ENCODE data around the gene NHS.

NHS gene

DNA sequence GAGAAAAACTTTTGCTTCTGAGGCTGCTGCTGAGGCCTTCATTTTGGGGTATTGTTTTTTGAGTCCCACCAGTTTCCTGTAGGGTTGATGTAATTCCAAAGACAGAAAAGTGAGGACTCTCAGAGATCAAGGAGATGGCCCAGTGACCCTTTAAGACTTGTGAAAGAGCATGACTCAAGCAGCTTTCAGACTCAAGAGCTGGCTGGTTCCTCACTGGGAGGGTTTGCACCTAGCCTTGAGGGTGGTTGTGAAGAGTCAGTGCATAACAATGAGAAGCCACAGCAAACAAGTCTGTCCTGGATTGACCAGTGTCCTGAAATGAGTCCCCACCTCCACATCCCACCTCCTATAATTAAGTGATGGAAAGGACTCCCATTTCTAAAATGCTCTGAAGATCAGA lies 89.2 kb downstream of the NHS start:
- H2AK5ac ChIP-seq (ENCODE audit: low read length): no peak overlapping the region
- no peaks in the 10 kb centered on the region for H3K79me1 ChIP-seq (ENCODE audit: low read length)
- H3K4me1 ChIP-seq (ENCODE audit: control insufficient read depth, low read depth, low read length): peaks cover 2% of the 10 kb centered on the region
- H3K36me3 ChIP-seq (ENCODE audit: control insufficient read depth, insufficient read depth, low read length): no peaks in the 10 kb centered on the region
- no peak overlapping the region for H3K9ac ChIP-seq (ENCODE audit: low read length)
- H4K8ac ChIP-seq (ENCODE audit: low read depth, low read length): no peak overlapping the region
- no peaks in the 10 kb centered on the region for H3K79me2 ChIP-seq (ENCODE audit: control insufficient read depth, insufficient read depth, low read length)
- no peak overlapping the region for H2BK120ac ChIP-seq (ENCODE audit: low read depth, low read length)
- no peak overlapping the region for H2BK5ac ChIP-seq (ENCODE audit: low read length)
- no peak overlapping the region for H2BK15ac ChIP-seq (replicated peaks; ENCODE audit: low read depth)
- H4K5ac ChIP-seq (ENCODE audit: low read length): no peak overlapping the region
- H3K23ac ChIP-seq (ENCODE audit: low read length): no peak overlapping the region
- no peak overlapping the region for H3K4ac ChIP-seq (ENCODE audit: low read depth, low read length)
- H3K4me3 ChIP-seq (ENCODE audit: low read length): no peak overlapping the region
- no peak overlapping the region for H3K18ac ChIP-seq (ENCODE audit: low read length)
- no peaks in the 10 kb centered on the region for H3K27me3 ChIP-seq (ENCODE audit: insufficient read depth, low read length, poor library complexity)
- peak; percentile 44 for DNase-seq
- no peak overlapping the region for H3K56ac ChIP-seq (ENCODE audit: low read length)
- no peak overlapping the region for H3K27ac ChIP-seq (ENCODE audit: low read depth, low read length)
- H3K4me2 ChIP-seq (ENCODE audit: low read length): no peak overlapping the region

DNA sequence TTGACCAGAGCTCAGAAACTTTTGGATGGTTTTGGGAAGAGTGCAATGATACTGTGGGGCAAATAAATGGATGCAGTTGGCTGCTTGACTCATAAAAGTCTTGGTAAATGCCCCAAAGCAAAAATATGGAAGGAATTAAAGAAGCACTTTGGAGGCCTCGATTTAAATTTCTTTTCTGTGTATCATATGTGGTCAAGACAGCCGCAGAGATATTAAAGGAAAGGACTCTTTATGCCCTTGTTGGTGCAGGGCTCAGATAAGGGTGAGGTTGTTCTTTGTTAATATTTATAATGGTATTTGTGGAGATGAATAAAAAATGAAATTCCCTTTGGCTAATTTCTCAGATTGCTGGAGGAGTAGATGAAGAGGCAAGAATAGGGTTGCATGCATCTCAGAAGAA lies 90.2 kb downstream of the NHS start:
- H3K9ac ChIP-seq (ENCODE audit: low read length): no peak overlapping the region
- H2BK5ac ChIP-seq (ENCODE audit: low read length): no peak overlapping the region
- H2BK120ac ChIP-seq (ENCODE audit: low read depth, low read length): no peak overlapping the region
- H3K4me2 ChIP-seq (ENCODE audit: low read length): no peak overlapping the region
- H3K4me1 ChIP-seq (ENCODE audit: control insufficient read depth, low read depth, low read length): peaks cover 2% of the 10 kb centered on the region
- DNase-seq: no peak
- H3K79me1 ChIP-seq (ENCODE audit: low read length): no peaks in the 10 kb centered on the region
- no peaks in the 10 kb centered on the region for H3K27me3 ChIP-seq (ENCODE audit: insufficient read depth, low read length, poor library complexity)
- H3K27ac ChIP-seq (ENCODE audit: low read depth, low read length): no peak overlapping the region
- no peak overlapping the region for H3K23ac ChIP-seq (ENCODE audit: low read length)
- no peaks in the 10 kb centered on the region for H3K36me3 ChIP-seq (ENCODE audit: control insufficient read depth, insufficient read depth, low read length)
- no peak overlapping the region for H4K8ac ChIP-seq (ENCODE audit: low read depth, low read length)
- no peak overlapping the region for H4K5ac ChIP-seq (ENCODE audit: low read length)
- no peak overlapping the region for H3K4me3 ChIP-seq (ENCODE audit: low read length)
- H2AK5ac ChIP-seq (ENCODE audit: low read length): no peak overlapping the region
- H3K4ac ChIP-seq (ENCODE audit: low read depth, low read length): no peak overlapping the region
- no peak overlapping the region for H3K18ac ChIP-seq (ENCODE audit: low read length)
- WGBS (ENCODE audit: extremely low coverage, insufficient coverage, low lambda C conversion rate): no CpG with 5 or more reads among the region's 2 CpGs
- H3K56ac ChIP-seq (ENCODE audit: low read length): no peak overlapping the region
- H2BK15ac ChIP-seq (replicated peaks; ENCODE audit: low read depth): no peak overlapping the region
- no peaks in the 10 kb centered on the region for H3K79me2 ChIP-seq (ENCODE audit: control insufficient read depth, insufficient read depth, low read length)

DNA sequence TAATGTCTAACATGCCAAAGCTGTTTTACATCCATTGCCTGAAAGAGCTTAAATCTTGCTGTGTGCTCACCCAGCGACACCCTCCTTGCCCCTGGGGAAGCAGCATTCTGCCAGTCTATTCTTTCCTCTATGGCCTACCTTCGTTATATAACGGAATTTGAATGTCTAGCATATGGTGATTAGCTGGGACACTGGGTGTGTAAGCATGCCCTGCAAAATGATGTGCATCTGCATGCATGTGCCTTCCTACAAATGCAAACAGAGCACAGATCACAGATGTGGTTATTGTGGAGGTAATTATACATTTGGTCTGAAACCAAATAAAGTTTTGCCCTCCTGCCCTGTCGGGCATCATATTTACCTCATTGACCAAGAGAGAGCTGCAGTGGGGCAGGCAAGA lies 90.8 kb downstream of the NHS start:
- no peaks in the 10 kb centered on the region for H3K27me3 ChIP-seq (ENCODE audit: insufficient read depth, low read length, poor library complexity)
- no peak overlapping the region for H3K27ac ChIP-seq (ENCODE audit: low read depth, low read length)
- no peak overlapping the region for H3K18ac ChIP-seq (ENCODE audit: low read length)
- no peak overlapping the region for H3K4me3 ChIP-seq (ENCODE audit: low read length)
- no peak overlapping the region for H4K5ac ChIP-seq (ENCODE audit: low read length)
- H3K23ac ChIP-seq (ENCODE audit: low read length): no peak overlapping the region
- no peak overlapping the region for H2BK5ac ChIP-seq (ENCODE audit: low read length)
- no peak overlapping the region for H2BK15ac ChIP-seq (replicated peaks; ENCODE audit: low read depth)
- no peak overlapping the region for H3K56ac ChIP-seq (ENCODE audit: low read length)
- DNase-seq: no peak
- no CpG with 5 or more reads among the region's 4 CpGs for WGBS (ENCODE audit: extremely low coverage, insufficient coverage, low lambda C conversion rate)
- H3K9ac ChIP-seq (ENCODE audit: low read length): no peak overlapping the region
- H3K4me2 ChIP-seq (ENCODE audit: low read length): no peak overlapping the region
- H4K8ac ChIP-seq (ENCODE audit: low read depth, low read length): no peak overlapping the region
- no peaks in the 10 kb centered on the region for H3K79me2 ChIP-seq (ENCODE audit: control insufficient read depth, insufficient read depth, low read length)
- peaks cover 2% of the 10 kb centered on the region for H3K4me1 ChIP-seq (ENCODE audit: control insufficient read depth, low read depth, low read length)
- H2BK120ac ChIP-seq (ENCODE audit: low read depth, low read length): no peak overlapping the region
- no peak overlapping the region for H2AK5ac ChIP-seq (ENCODE audit: low read length)
- no peaks in the 10 kb centered on the region for H3K79me1 ChIP-seq (ENCODE audit: low read length)
- H3K4ac ChIP-seq (ENCODE audit: low read depth, low read length): no peak overlapping the region
- no peaks in the 10 kb centered on the region for H3K36me3 ChIP-seq (ENCODE audit: control insufficient read depth, insufficient read depth, low read length)

DNA sequence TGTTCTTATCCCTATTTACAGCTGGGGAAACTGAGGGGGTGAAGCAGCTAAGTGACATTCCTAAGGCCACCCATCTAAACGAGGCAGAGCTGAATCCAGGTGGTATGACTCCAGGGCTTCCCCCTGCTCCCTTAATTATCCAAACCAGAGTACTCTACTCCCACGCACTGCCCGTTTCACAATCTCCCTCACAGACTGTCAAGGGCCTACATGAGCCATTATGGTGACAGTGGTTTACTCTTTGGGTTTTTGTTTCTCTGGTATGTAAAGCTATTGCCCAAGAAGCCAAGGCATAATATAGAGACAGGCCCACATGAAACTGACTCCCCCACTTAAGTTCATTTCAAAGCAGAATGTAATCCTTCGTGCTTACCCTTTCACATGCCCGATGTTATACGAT lies 95.1 kb downstream of the NHS start:
- no peak overlapping the region for H4K5ac ChIP-seq (ENCODE audit: low read length)
- H3K79me1 ChIP-seq (ENCODE audit: low read length): no peaks in the 10 kb centered on the region
- H3K36me3 ChIP-seq (ENCODE audit: control insufficient read depth, insufficient read depth, low read length): no peaks in the 10 kb centered on the region
- no peak overlapping the region for H3K4ac ChIP-seq (ENCODE audit: low read depth, low read length)
- no peaks in the 10 kb centered on the region for H3K4me1 ChIP-seq (ENCODE audit: control insufficient read depth, low read depth, low read length)
- no peak overlapping the region for H3K18ac ChIP-seq (ENCODE audit: low read length)
- no peak overlapping the region for H4K8ac ChIP-seq (ENCODE audit: low read depth, low read length)
- no peak overlapping the region for H3K4me2 ChIP-seq (ENCODE audit: low read length)
- no peak overlapping the region for H3K9ac ChIP-seq (ENCODE audit: low read length)
- H2BK15ac ChIP-seq (replicated peaks; ENCODE audit: low read depth): no peak overlapping the region
- no peaks in the 10 kb centered on the region for H3K79me2 ChIP-seq (ENCODE audit: control insufficient read depth, insufficient read depth, low read length)
- H3K4me3 ChIP-seq (ENCODE audit: low read length): no peak overlapping the region
- H3K56ac ChIP-seq (ENCODE audit: low read length): no peak overlapping the region
- DNase-seq: no peak
- H3K27me3 ChIP-seq (ENCODE audit: insufficient read depth, low read length, poor library complexity): no peaks in the 10 kb centered on the region
- no CpG with 5 or more reads among the region's 6 CpGs for WGBS (ENCODE audit: extremely low coverage, insufficient coverage, low lambda C conversion rate)
- no peak overlapping the region for H2BK5ac ChIP-seq (ENCODE audit: low read length)
- no peak overlapping the region for H2BK120ac ChIP-seq (ENCODE audit: low read depth, low read length)
- H3K23ac ChIP-seq (ENCODE audit: low read length): no peak overlapping the region
- H3K27ac ChIP-seq (ENCODE audit: low read depth, low read length): no peak overlapping the region
- H2AK5ac ChIP-seq (ENCODE audit: low read length): no peak overlapping the region

DNA sequence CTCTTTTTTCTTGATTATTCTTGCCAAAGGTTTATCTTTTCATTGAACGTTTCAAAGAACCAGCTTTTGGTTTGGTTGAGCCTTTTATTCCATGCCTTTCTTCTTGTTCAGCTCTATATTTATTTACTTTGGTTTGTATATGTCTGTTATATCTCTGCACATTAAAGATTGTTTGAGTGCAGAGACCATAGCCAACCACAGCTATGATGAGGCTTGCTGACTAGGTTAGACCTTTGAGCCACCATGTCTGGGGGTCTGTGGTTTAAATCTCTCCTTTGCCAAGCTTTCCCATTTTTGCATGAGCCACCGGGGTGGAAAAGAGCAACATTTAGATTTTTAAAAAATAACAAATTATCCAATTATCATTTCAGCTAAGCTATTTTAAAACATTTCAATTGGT lies 96.1 kb downstream of the NHS start:
- no peak overlapping the region for H2BK120ac ChIP-seq (ENCODE audit: low read depth, low read length)
- H2BK5ac ChIP-seq (ENCODE audit: low read length): no peak overlapping the region
- no peak overlapping the region for H2BK15ac ChIP-seq (replicated peaks; ENCODE audit: low read depth)
- no peak overlapping the region for H3K18ac ChIP-seq (ENCODE audit: low read length)
- no peak overlapping the region for H3K56ac ChIP-seq (ENCODE audit: low read length)
- no peak overlapping the region for H3K4ac ChIP-seq (ENCODE audit: low read depth, low read length)
- H3K23ac ChIP-seq (ENCODE audit: low read length): no peak overlapping the region
- H3K27ac ChIP-seq (ENCODE audit: low read depth, low read length): no peak overlapping the region
- no peaks in the 10 kb centered on the region for H3K79me1 ChIP-seq (ENCODE audit: low read length)
- H3K4me2 ChIP-seq (ENCODE audit: low read length): no peak overlapping the region
- no peak overlapping the region for H4K5ac ChIP-seq (ENCODE audit: low read length)
- DNase-seq: no peak
- no peaks in the 10 kb centered on the region for H3K79me2 ChIP-seq (ENCODE audit: control insufficient read depth, insufficient read depth, low read length)
- no peaks in the 10 kb centered on the region for H3K27me3 ChIP-seq (ENCODE audit: insufficient read depth, low read length, poor library complexity)
- no peaks in the 10 kb centered on the region for H3K4me1 ChIP-seq (ENCODE audit: control insufficient read depth, low read depth, low read length)
- H3K4me3 ChIP-seq (ENCODE audit: low read length): no peak overlapping the region
- H2AK5ac ChIP-seq (ENCODE audit: low read length): no peak overlapping the region
- no peak overlapping the region for H4K8ac ChIP-seq (ENCODE audit: low read depth, low read length)
- no peaks in the 10 kb centered on the region for H3K36me3 ChIP-seq (ENCODE audit: control insufficient read depth, insufficient read depth, low read length)
- WGBS (ENCODE audit: extremely low coverage, insufficient coverage, low lambda C conversion rate): no CpG with 5 or more reads among the region's 2 CpGs
- no peak overlapping the region for H3K9ac ChIP-seq (ENCODE audit: low read length)

DNA sequence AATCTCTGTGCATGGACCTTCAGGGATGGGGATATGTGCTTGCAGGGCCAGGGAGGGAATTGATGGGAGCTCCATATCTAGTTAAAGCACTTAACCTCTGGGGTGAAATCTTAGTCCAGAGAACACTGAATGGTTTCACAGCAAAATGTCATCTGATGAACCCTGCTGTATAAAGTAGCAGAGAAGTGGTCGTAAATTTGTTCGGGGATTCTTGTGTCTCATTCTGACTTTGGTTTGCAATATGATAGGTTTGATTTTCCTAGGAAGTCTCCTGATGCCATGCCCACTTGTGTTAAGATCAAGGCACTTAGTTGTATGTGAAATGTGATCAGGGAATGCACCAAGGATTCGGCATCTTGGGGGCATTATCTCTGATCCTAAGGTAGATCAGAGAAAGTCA lies 96.9 kb downstream of the NHS start:
- Histone ChIP-seq H4K8ac (ENCODE audit: low read depth, low read length) (no peak overlapping the region), H3K36me3 (ENCODE audit: control insufficient read depth, insufficient read depth, low read length) (no peaks in the 10 kb centered on the region), H3K4me1 (ENCODE audit: control insufficient read depth, low read depth, low read length) (no peaks in the 10 kb centered on the region), H2BK120ac (ENCODE audit: low read depth, low read length) (no peak overlapping the region), H3K23ac (ENCODE audit: low read length) (no peak overlapping the region), H2BK5ac (ENCODE audit: low read length) (no peak overlapping the region), H3K79me2 (ENCODE audit: control insufficient read depth, insufficient read depth, low read length) (no peaks in the 10 kb centered on the region), H4K5ac (ENCODE audit: low read length) (no peak overlapping the region), H3K27ac (ENCODE audit: low read depth, low read length) (no peak overlapping the region), H2AK5ac (ENCODE audit: low read length) (no peak overlapping the region), H3K4me2 (ENCODE audit: low read length) (no peak overlapping the region), H3K4ac (ENCODE audit: low read depth, low read length) (no peak overlapping the region), H3K18ac (ENCODE audit: low read length) (no peak overlapping the region), H3K27me3 (ENCODE audit: insufficient read depth, low read length, poor library complexity) (no peaks in the 10 kb centered on the region), H3K9ac (ENCODE audit: low read length) (no peak overlapping the region), H2BK15ac (replicated peaks; ENCODE audit: low read depth) (no peak overlapping the region), H3K79me1 (ENCODE audit: low read length) (no peaks in the 10 kb centered on the region), H3K4me3 (ENCODE audit: low read length) (no peak overlapping the region), H3K56ac (ENCODE audit: low read length) (no peak overlapping the region)
- WGBS (ENCODE audit: extremely low coverage, insufficient coverage, low lambda C conversion rate): no CpG with 5 or more reads among the region's 3 CpGs
- DNase-seq: no peak
